GM12878 (cell line): ENCODE measurements around the gene GYPC. TPM values are rescaled to one million over a fixed set of nuclear protein-coding genes. Genes with fewer than 3 reads are reported as not detected.

Experiments used
- ATAC-seq: fragments of 200-7000 bp; cut with Tn5 transposase; 3 replicates; pipeline ENCODE4 v1.9.1; 2020; ENCODE audit warnings: mild to moderate bottlenecking, moderate library complexity
- BruUV-seq: library from RNA; stranded (reverse); fragments of 400-500 nt; replicated peaks from 2 replicates; lab custom pipeline; 2021; lab: Mats Ljungman, UMichigan
- CTCF ChIA-PET: fragments of 300-600 bp; sonication (Branson Sonifier 250); formaldehyde crosslinking; extraction: SDS; loops from one replicate; lab custom pipeline; 2021; ENCODE audit warnings: inconsistent platforms; lab: Yijun Ruan, JAX
- POLR2A ChIA-PET: fragments of 350-600 bp; formaldehyde crosslinking; extraction: SDS; loops from one replicate; lab custom pipeline; 2021; ENCODE audit warnings: inconsistent platforms; lab: Charles Lee
- RAD21 ChIA-PET: fragments of 300-600 bp; sonication (Branson Sonifier 250); formaldehyde crosslinking; loops from one replicate; lab custom pipeline; 2023; ENCODE audit warnings: antibody characterized with exemption; ENCODE audit not compliant: unreplicated experiment; lab: Charles Lee
- SMC1A ChIA-PET: fragments of 300-600 bp; sonication (Branson Sonifier 250); formaldehyde crosslinking; loops from one replicate; lab custom pipeline; 2023; ENCODE audit not compliant: unreplicated experiment, uncharacterized antibody; lab: Charles Lee
- DNase-seq: peaks from one replicate; pipeline ENCODE4 v3.0.0-alpha.2; 2011; ENCODE audit warnings: low read depth, low spot score
- FAIRE-seq: peaks from 3 replicates; lab custom pipeline; 2011; peaks lifted over from hg19 to GRCh38; lab: Jason Lieb, UNC
- H2AFZ ChIP-seq: 2 replicates; pipeline ENCODE4 v1.6.0; 2011; ENCODE audit warnings: low read depth, low read length, control low read depth; ENCODE audit not compliant: control insufficient read depth
- H3K27ac ChIP-seq: 2 replicates; pipeline ENCODE4 v1.5.1; 2011; ENCODE audit warnings: control low read depth; ENCODE audit not compliant: control insufficient read depth, insufficient read depth
- H3K27me3 ChIP-seq, 2 experiments: replicated peaks in 1 of 2; 2 replicates each; pipeline versions ENCODE4 v1.6.0 to v1.6.1; 2011; ENCODE audit warnings: low read length in 1 of 2; ENCODE audit not compliant: control insufficient read depth in 2 of 2, insufficient read depth in 2 of 2
- H3K36me3 ChIP-seq, 2 experiments: 2 replicates each; pipeline ENCODE4 v1.5.1; 2011; ENCODE audit warnings: low read length in 1 of 2; ENCODE audit not compliant: control insufficient read depth in 2 of 2, insufficient read depth in 2 of 2
- H3K4me1 ChIP-seq: 2 replicates; pipeline ENCODE4 v1.6.1; 2011; ENCODE audit warnings: mild to moderate bottlenecking, low read length, moderate library complexity, mixed read lengths; ENCODE audit not compliant: control insufficient read depth, insufficient read depth
- H3K4me2 ChIP-seq: 2 replicates; pipeline ENCODE4 v1.6.0; 2011; ENCODE audit warnings: control low read depth; ENCODE audit not compliant: control insufficient read depth, insufficient read depth
- H3K4me3 ChIP-seq: fragments of 200-600 bp; sonication (generic); 2 replicates; pipeline ENCODE4 v1.5.1; 2016
- H3K79me2 ChIP-seq: 2 replicates; pipeline ENCODE4 v1.6.0; 2011; ENCODE audit warnings: low read length; ENCODE audit not compliant: control insufficient read depth, insufficient read depth
- H3K9ac ChIP-seq: 2 replicates; pipeline ENCODE4 v1.8.0; 2011; ENCODE audit warnings: low read length, control low read depth, mixed read lengths; ENCODE audit not compliant: control insufficient read depth, insufficient read depth
- H3K9me3 ChIP-seq: replicated peaks from 3 replicates; pipeline ENCODE4 v1.5.1; 2011; ENCODE audit warnings: mild to moderate bottlenecking, low read length; ENCODE audit not compliant: control insufficient read depth, insufficient read depth
- H4K20me1 ChIP-seq: 2 replicates; pipeline ENCODE4 v1.6.0; 2011; ENCODE audit not compliant: control insufficient read depth, insufficient read depth
- CBX3 ChIP-seq: fragments of 200-600 bp; sonication (generic); IDR thresholded peaks from 2 replicates; pipeline ENCODE4 v1.6.1; 2016; ENCODE audit warnings: low read depth, borderline replicate concordance
- EGR1 ChIP-seq, 2 experiments: IDR thresholded peaks; 1 replicate in 1 of 2; 2 replicates in 1 of 2; pipeline ENCODE4 v1.6.1; 2011 to 2012; ENCODE audit warnings: low read depth in 2 of 2, low read length in 2 of 2, borderline replicate concordance in 1 of 2, mild to moderate bottlenecking in 1 of 2, moderate library complexity in 1 of 2
- FOS ChIP-seq: IDR thresholded peaks from 3 replicates; pipeline ENCODE4 v1.6.1; 2011; ENCODE audit warnings: borderline replicate concordance; ENCODE audit not compliant: insufficient read length; ENCODE audit errors: extremely low read depth
- IKZF2 ChIP-seq, 2 experiments: fragments of 450-650 bp; IDR thresholded peaks; 2 replicates each; pipeline ENCODE4 v1.6.1; 2017; ENCODE audit warnings: mild to moderate bottlenecking in 2 of 2, moderate library complexity in 2 of 2
- NFIC ChIP-seq: IDR thresholded peaks from 2 replicates; pipeline ENCODE4 v1.6.1; 2012; ENCODE audit warnings: low read depth, mild to moderate bottlenecking, inconsistent platforms, low read length, moderate library complexity
- RAD21 ChIP-seq: IDR thresholded peaks from 2 replicates; pipeline ENCODE4 v1.6.1; 2011; ENCODE audit warnings: mild to moderate bottlenecking, low read depth, low read length, moderate library complexity; ENCODE audit not compliant: insufficient read depth
- TBL1XR1 ChIP-seq: IDR thresholded peaks from 2 replicates; pipeline ENCODE4 v1.6.1; 2012; ENCODE audit warnings: low read depth, low read length, improper control_type of control experiment
- YY1 ChIP-seq: IDR thresholded peaks from 2 replicates; pipeline ENCODE4 v1.6.1; 2011; ENCODE audit warnings: low read depth, mild to moderate bottlenecking, low read length
- ZBED1 ChIP-seq: IDR thresholded peaks from 2 replicates; pipeline ENCODE4 v1.6.1; 2016; ENCODE audit warnings: borderline replicate concordance
- ZNF24 ChIP-seq: fragments of 450-650 bp; IDR thresholded peaks from 2 replicates; pipeline ENCODE4 v1.6.1; 2017; ENCODE audit warnings: antibody characterized with exemption, mild to moderate bottlenecking
- WGBS: methylation state at CpG from one replicate; pipeline ENCODE4 v1.1.6; 2016; ENCODE audit warnings: low lambda C conversion rate; ENCODE audit not compliant: insufficient replicate concordance, insufficient coverage; ENCODE audit errors: missing lambda C conversion rate; 5-methylcytosine and 5-hydroxymethylcytosine counted together
- in situ Hi-C: fragments of 300-500 bp; cut with MboI; formaldehyde crosslinking; loops from 9 replicates; pipeline ENCODE4 v1.14.3; 2018; ENCODE audit warnings: mixed read lengths
- intact Hi-C: fragments of 100-400 bp; cut with micrococcal nuclease; formaldehyde crosslinking; loops from one replicate; pipeline ENCODE4 v1.14.2; 2022; ENCODE audit not compliant: unreplicated experiment
- polyA plus RNA-seq, 11 experiments: library from polyadenylated mRNA; depleted of rRNA in 4 of 11; unstranded in 6 of 11; stranded (reverse) in 5 of 11; fragments of >200 nt; fragmentation: Nextera tagmentation in 4 of 11; fragmentation: Illumina TruSeq in 1 of 11; extraction: Ambion mirVana in 4 of 11; extraction: Trizol in 1 of 11; gene quantifications; 1 replicate in 1 of 11; 2 replicates in 10 of 11; pipeline versions ENCODE4 v1.2.1 to v1.2.3, GENCODE V29; 2011 to 2016; ENCODE audit warnings: inconsistent platforms in 2 of 11, missing spikeins in 2 of 11, low read depth in 1 of 11
- total RNA-seq, 4 experiments: library from RNA; depleted of rRNA in 3 of 4; stranded (reverse); fragments of >200 nt in 3 of 4; fragmentation: Illumina TruSeq in 1 of 4; extraction: Trizol in 1 of 4; gene quantifications; 2 replicates each; pipeline versions ENCODE4 v1.2.1 to v1.2.3, GENCODE V29; 2013 to 2021
- TF ChIP-seq, protein P1 (sequence below): fragments of 450-650 bp; IDR thresholded peaks from 2 replicates; pipeline ENCODE4 v1.6.1; 2017; ENCODE audit warnings: low read depth, mild to moderate bottlenecking, moderate library complexity
- TF ChIP-seq, protein P2 (sequence below): IDR thresholded peaks from 2 replicates; pipeline ENCODE4 v1.6.1; 2011; ENCODE audit warnings: borderline replicate concordance, low read depth, mild to moderate bottlenecking, moderate library complexity, low read length; ENCODE audit not compliant: insufficient read depth, poor library complexity, severe bottlenecking

Gene GYPC
- total and polyA plus RNA-seq, 10 of the 15 experiments (the other 5 are each of a cell fraction or from before 2014, with no cell fraction given): 26.2 to 150 (median 81.4) TPM

DNA sequence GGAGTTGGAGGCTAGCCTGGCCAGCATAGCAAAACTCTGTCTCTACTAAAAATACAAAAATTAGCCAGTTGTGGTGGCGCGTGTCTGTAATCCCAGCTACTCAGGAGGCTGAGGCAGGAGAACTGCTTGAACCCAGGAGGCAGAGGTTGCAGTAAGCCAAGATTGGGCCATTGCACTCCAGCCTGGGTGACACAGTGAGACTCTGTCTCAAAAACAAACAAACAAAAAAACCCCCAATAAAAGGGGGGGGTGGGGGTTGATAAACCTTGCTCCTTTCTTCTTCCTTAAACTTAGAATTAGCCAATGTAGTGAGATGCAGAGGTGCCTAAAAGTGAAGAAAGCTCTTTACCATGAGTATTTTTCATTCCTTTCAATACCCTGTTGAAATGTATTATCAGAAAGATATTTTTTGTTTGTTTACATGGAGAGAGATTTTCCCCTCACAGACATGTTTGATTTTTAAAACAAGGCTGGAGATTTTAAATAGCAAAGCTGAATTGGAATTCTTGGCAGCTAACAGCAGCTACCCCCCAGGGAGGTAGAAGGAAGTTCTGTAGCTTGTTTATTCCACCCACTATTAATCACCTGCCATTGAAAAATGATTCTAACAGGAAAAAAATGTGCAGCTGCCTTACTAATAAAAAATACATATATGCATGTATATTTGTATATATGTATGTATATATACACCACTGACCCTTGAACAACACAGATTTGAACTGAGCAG, 48.6 kb downstream of the GYPC start (continued):
- TF ChIP-seq EGR1 (IDR thresholded peaks at IDR 0.05; ENCODE audit: borderline replicate concordance in 1 of 2, low read depth in 2 of 2, low read length in 2 of 2): no peak
- no peak for TF ChIP-seq TBL1XR1
- no peak for TF ChIP-seq CBX3
- no peak for TF ChIP-seq NFIC
- TF ChIP-seq, all 136 proteins: peak for 0

DNA sequence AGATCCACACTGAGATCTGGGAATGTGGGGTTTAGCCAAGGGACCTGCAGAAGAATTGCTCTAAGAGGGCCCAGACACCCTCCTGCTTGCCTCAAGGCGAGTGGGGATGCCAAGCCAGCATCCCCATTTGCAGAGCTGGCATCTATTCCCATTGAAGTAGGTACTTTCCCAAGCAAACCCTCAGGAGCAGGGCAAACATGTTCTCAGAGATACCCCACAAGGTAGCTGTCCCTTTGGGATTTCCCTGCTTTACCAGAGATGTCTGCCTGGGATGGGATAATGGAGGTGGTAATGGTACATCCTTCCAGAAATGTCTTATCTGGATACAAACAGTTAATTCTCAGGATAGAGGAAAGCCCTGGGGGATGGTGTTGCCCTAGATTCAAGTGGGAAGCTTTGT, 51.2 kb downstream of the GYPC start:
- RAD21 ChIA-PET: no interaction called here
- no peaks in the 10 kb centered on the region for H3K36me3 ChIP-seq
- intact Hi-C loops: no loop called here
- ATAC-seq: no peak
- CTCF ChIA-PET: interaction anchor here (0.9 to 1.0 kb wide), 2 partner anchors 33 to 180 kb away, joined by 3 read pairs; no protein-coding TSS in a partner anchor
- no peaks in the 10 kb centered on the region for H3K79me2 ChIP-seq
- DNase-seq: no peak
- TF ChIP-seq IKZF2 (IDR thresholded peaks at IDR 0.05): no peak
- no peaks in the 10 kb centered on the region for H3K27me3 ChIP-seq
- no peaks in the 10 kb centered on the region for H3K4me1 ChIP-seq
- no peak overlapping the region for H3K27ac ChIP-seq
- H3K9ac ChIP-seq: no peak overlapping the region
- no TSS peak for BruUV-seq
- no peaks in the 10 kb centered on the region for H3K9me3 ChIP-seq
- no peak overlapping the region for H3K4me3 ChIP-seq
- H3K4me2 ChIP-seq: no peak overlapping the region
- SMC1A ChIA-PET: no interaction called here
- H4K20me1 ChIP-seq: no peaks in the 10 kb centered on the region
- in situ Hi-C loops: no loop called here
- no peak overlapping the region for H2AFZ ChIP-seq
- POLR2A ChIA-PET: no interaction called here
- 25% methylated on average over 1 of the region's 1 CpG for WGBS
- FAIRE-seq: no peak

GRCh38 chr2:126707941-126708340, 52.0 kb downstream of the GYPC start:
- H2AFZ ChIP-seq: no peak overlapping the region
- no peak for FAIRE-seq
- no peak overlapping the region for H3K4me3 ChIP-seq
- H3K27me3 ChIP-seq: no peaks in the 10 kb centered on the region
- ChIA-PET SMC1A (no interaction called here), POLR2A (no interaction called here), CTCF (no interaction called here), RAD21 (no interaction called here)
- BruUV-seq: no TSS peak
- H3K79me2 ChIP-seq: no peaks in the 10 kb centered on the region
- in situ Hi-C loops: no loop called here
- H3K4me1 ChIP-seq: no peaks in the 10 kb centered on the region
- no peaks in the 10 kb centered on the region for H3K36me3 ChIP-seq
- no peak for ATAC-seq
- H3K27ac ChIP-seq: no peak overlapping the region
- H3K4me2 ChIP-seq: no peak overlapping the region
- DNase-seq: no peak
- 19% methylated on average over 4 of the region's 4 CpGs for WGBS
- no peak overlapping the region for H3K9ac ChIP-seq
- intact Hi-C loops: no loop called here
- no peaks in the 10 kb centered on the region for H3K9me3 ChIP-seq
- no peaks in the 10 kb centered on the region for H4K20me1 ChIP-seq
- no peak for TF ChIP-seq ZNF24
- TF ChIP-seq, protein P1, sequence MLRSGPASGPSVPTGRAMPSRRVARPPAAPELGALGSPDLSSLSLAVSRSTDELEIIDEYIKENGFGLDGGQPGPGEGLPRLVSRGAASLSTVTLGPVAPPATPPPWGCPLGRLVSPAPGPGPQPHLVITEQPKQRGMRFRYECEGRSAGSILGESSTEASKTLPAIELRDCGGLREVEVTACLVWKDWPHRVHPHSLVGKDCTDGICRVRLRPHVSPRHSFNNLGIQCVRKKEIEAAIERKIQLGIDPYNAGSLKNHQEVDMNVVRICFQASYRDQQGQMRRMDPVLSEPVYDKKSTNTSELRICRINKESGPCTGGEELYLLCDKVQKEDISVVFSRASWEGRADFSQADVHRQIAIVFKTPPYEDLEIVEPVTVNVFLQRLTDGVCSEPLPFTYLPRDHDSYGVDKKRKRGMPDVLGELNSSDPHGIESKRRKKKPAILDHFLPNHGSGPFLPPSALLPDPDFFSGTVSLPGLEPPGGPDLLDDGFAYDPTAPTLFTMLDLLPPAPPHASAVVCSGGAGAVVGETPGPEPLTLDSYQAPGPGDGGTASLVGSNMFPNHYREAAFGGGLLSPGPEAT: no peak
- TF ChIP-seq ZBED1: no peak
- TF ChIP-seq, protein P2, sequence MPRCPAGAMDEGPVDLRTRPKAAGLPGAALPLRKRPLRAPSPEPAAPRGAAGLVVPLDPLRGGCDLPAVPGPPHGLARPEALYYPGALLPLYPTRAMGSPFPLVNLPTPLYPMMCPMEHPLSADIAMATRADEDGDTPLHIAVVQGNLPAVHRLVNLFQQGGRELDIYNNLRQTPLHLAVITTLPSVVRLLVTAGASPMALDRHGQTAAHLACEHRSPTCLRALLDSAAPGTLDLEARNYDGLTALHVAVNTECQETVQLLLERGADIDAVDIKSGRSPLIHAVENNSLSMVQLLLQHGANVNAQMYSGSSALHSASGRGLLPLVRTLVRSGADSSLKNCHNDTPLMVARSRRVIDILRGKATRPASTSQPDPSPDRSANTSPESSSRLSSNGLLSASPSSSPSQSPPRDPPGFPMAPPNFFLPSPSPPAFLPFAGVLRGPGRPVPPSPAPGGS: no peak
- no peak for TF ChIP-seq FOS
- no peak for TF ChIP-seq RAD21
- TF ChIP-seq YY1: no peak
